ENCODE results near the gene ACOT6. TPM values are rescaled to one million over a fixed set of nuclear protein-coding genes. Genes with fewer than 3 reads are reported as not detected.

Gene ACOT6
- total RNA-seq, 4 donors from 2014 or later = not detected

- H3K36me3 ChIP-seq = no peaks in the 10 kb centered on the region
- intact Hi-C loops (cut with DNase I) = no loop called here
Observed at GRCh38 chr14:73599499-73599898, 12.8 kb upstream of the ACOT6 start.

GRCh38 chr14:73602994-73603393 lies 9.3 kb upstream of the ACOT6 start:
- intact Hi-C loops (cut with DNase I) = no loop called here
- no peak for DNase-seq
- Histone ChIP-seq H3K27ac (no peak overlapping the region), H3K27me3 (no peaks in the 10 kb centered on the region), H3K4me3 (no peak overlapping the region), H3K9me3 (no peaks in the 10 kb centered on the region), H3K36me3 (no peaks in the 10 kb centered on the region), H3K4me1 (no peaks in the 10 kb centered on the region)
- 46 to 67% methylated on average over 3 of the region's 3 CpGs for whole genome bisulfite sequencing, 2 donors
- TF ChIP-seq POLR2A (IDR thresholded peaks at IDR 0.05) (no peak), CTCF (IDR thresholded peaks at IDR 0.05) (no peak)

More at GRCh38 chr14:73599499-73599898, 12.8 kb upstream of the ACOT6 start:
- Histone ChIP-seq H3K27ac (no peak overlapping the region), H3K4me3 (no peak overlapping the region), H3K9me3 (no peaks in the 10 kb centered on the region), H3K4me1 (no peaks in the 10 kb centered on the region), H3K27me3 (no peaks in the 10 kb centered on the region)
- TF ChIP-seq CTCF (IDR thresholded peaks at IDR 0.05) = no peak
- no peak for TF ChIP-seq POLR2A (IDR thresholded peaks at IDR 0.05)
- DNase-seq = no peak

- WGBS, 2 donors = 87 to 94% methylated on average over 3 of the region's 3 CpGs
- Histone ChIP-seq H3K36me3 (no peaks in the 10 kb centered on the region), H3K9me3 (no peaks in the 10 kb centered on the region), H3K4me1 (peaks cover 0 to 6% (median 0%) of the 10 kb centered on the region in 3 donors), H3K4me3 (no peak overlapping the region), H3K27me3 (no peaks in the 10 kb centered on the region), H3K27ac (no peak overlapping the region)
- no peak for TF ChIP-seq CTCF (IDR thresholded peaks at IDR 0.05)
- no peak for TF ChIP-seq POLR2A (IDR thresholded peaks at IDR 0.05)
- DNase-seq = no peak
- intact Hi-C loops (cut with DNase I) = no loop called here
Observed at GRCh38 chr14:73606271-73606670, 6.0 kb upstream of the ACOT6 start.

GRCh38 chr14:73607241-73607640 lies 5.1 kb upstream of the ACOT6 start:
- H3K9me3 ChIP-seq = no peaks in the 10 kb centered on the region
- H3K36me3 ChIP-seq = no peaks in the 10 kb centered on the region
- H3K4me1 ChIP-seq = peaks cover 0 to 15% (median 0%) of the 10 kb centered on the region in 3 donors
- no peak for DNase-seq
- 65 to 67% methylated on average over 1 of the region's 1 CpG for WGBS, 2 donors
- H3K27ac ChIP-seq = no peak overlapping the region
- TF ChIP-seq CTCF (IDR thresholded peaks at IDR 0.05) (no peak), POLR2A (IDR thresholded peaks at IDR 0.05) (no peak)
- intact Hi-C loops (cut with DNase I) = no loop called here
- no peak overlapping the region for H3K4me3 ChIP-seq
- H3K27me3 ChIP-seq = no peaks in the 10 kb centered on the region

- Histone ChIP-seq H3K27me3 (no peaks in the 10 kb centered on the region), H3K36me3 (no peaks in the 10 kb centered on the region), H3K4me1 (peaks cover 0 to 23% (median 0%) of the 10 kb centered on the region in 3 donors), H3K4me3 (no peak overlapping the region), H3K27ac (no peak overlapping the region), H3K9me3 (no peaks in the 10 kb centered on the region)
- TF ChIP-seq CTCF (IDR thresholded peaks at IDR 0.05) = no peak
- no peak for TF ChIP-seq POLR2A (IDR thresholded peaks at IDR 0.05)
- intact Hi-C loops (cut with DNase I) = no loop called here
- WGBS, 2 donors = 17 to 36% methylated on average over 1 to 2 of the region's 2 CpGs
- no peak for DNase-seq
Observed at GRCh38 chr14:73610687-73611086, 1.6 kb upstream of the ACOT6 start.

Measured in esophagus squamous epithelium (tissue), 5 donors.